ENCODE data around the gene CHADL. TPM values are rescaled to one million over a fixed set of nuclear protein-coding genes. Genes with fewer than 3 reads are reported as not detected.
"Not testable (repeated sequence)": the region's sequence is repeated elsewhere in the genome, so short reads cannot be mapped to it uniquely, and the experiment has no call there.

CHADL gene
- total and polyA plus RNA-seq, 7 donors: 0.32 to 2.0 (median 0.62) TPM

- TF ChIP-seq CTCF (IDR thresholded peaks at IDR 0.05): no peak
- H3K9me3 ChIP-seq: no peaks in the 10 kb centered on the region
- no peaks in the 10 kb centered on the region for H3K27me3 ChIP-seq (ENCODE audit: insufficient read depth in 3 of 3, low read length in 2 of 3)
- intact Hi-C loops (cut with DNase I): no loop called here
- no peak overlapping the region for H3K27ac ChIP-seq
- peaks cover 4 to 97% of the 10 kb centered on the region in 2 donors for H3K36me3 ChIP-seq (ENCODE audit: insufficient read depth in 1 of 2, low read depth in 1 of 2)
- no peak overlapping the region for H3K4me3 ChIP-seq
- ATAC-seq (peak in 1 of 4 donors; percentile 92), DNase-seq (no peak)
- WGBS, 3 donors: 96 to 98% (median 96%) methylated on average over 7 of the region's 7 CpGs
- H3K4me1 ChIP-seq: no peaks in the 10 kb centered on the region
Observed at GRCh38 chr22:41260871-41261270, 20.1 kb upstream of the CHADL start.

GRCh38 chr22:41259756-41260155 lies 19.0 kb upstream of the CHADL start:
- H3K4me1 ChIP-seq; H3K4me3 ChIP-seq; H3K27me3 ChIP-seq (ENCODE audit: insufficient read depth in 3 of 3, low read length in 2 of 3); DNase-seq; ATAC-seq; H3K9me3 ChIP-seq; H3K27ac ChIP-seq; intact Hi-C loops (cut with DNase I): not testable (repeated sequence)
- WGBS, 3 donors: 98 to 99% (median 99%) methylated on average over 4 of the region's 4 CpGs
- peaks cover 0 to 97% of the 10 kb centered on the region in 2 donors for H3K36me3 ChIP-seq (ENCODE audit: insufficient read depth in 1 of 2, low read depth in 1 of 2)

- DNase-seq: no peak
- intact Hi-C loops (cut with DNase I): no loop called here
- Histone ChIP-seq H3K4me1 (no peaks in the 10 kb centered on the region), H3K4me3 (no peak overlapping the region), H3K36me3 (ENCODE audit: insufficient read depth in 1 of 2, low read depth in 1 of 2) (peaks cover 0 to 97% of the 10 kb centered on the region in 2 donors), H3K27me3 (ENCODE audit: insufficient read depth in 3 of 3, low read length in 2 of 3) (no peaks in the 10 kb centered on the region), H3K27ac (no peak overlapping the region), H3K9me3 (no peaks in the 10 kb centered on the region)
- 84 to 89% (median 87%) methylated on average over 11 of the region's 11 CpGs for WGBS, 3 donors
- ATAC-seq: no peak
- no peak for TF ChIP-seq CTCF (IDR thresholded peaks at IDR 0.05)
Observed at GRCh38 chr22:41257696-41258095, 17.0 kb upstream of the CHADL start.

GRCh38 chr22:41256254-41257253 lies 15.8 kb upstream of the CHADL start:
- ATAC-seq: peak in 3 of 4 donors; percentile 34 to 73 (median 34)
- Histone ChIP-seq H3K4me1 (no peaks in the 10 kb centered on the region), H3K4me3 (no peak overlapping the region), H3K36me3 (ENCODE audit: insufficient read depth in 1 of 2, low read depth in 1 of 2) (peaks cover 0 to 98% of the 10 kb centered on the region in 2 donors), H3K9me3 (no peaks in the 10 kb centered on the region), H3K27me3 (ENCODE audit: insufficient read depth in 3 of 3, low read length in 2 of 3) (no peaks in the 10 kb centered on the region), H3K27ac (no peak overlapping the region)
- intact Hi-C loops (cut with DNase I): no loop called here
- DNase-seq: no peak
- no peak for TF ChIP-seq CTCF (IDR thresholded peaks at IDR 0.05)
- WGBS, 3 donors: 81 to 83% (median 81%) methylated on average over 20 of the region's 20 CpGs

- no peak for DNase-seq
- Histone ChIP-seq H3K4me3 (no peak overlapping the region), H3K36me3 (ENCODE audit: insufficient read depth in 1 of 2, low read depth in 1 of 2) (peaks cover 0 to 98% of the 10 kb centered on the region in 2 donors), H3K27me3 (ENCODE audit: insufficient read depth in 3 of 3, low read length in 2 of 3) (no peaks in the 10 kb centered on the region), H3K27ac (no peak overlapping the region), H3K9me3 (no peaks in the 10 kb centered on the region), H3K4me1 (no peaks in the 10 kb centered on the region)
- intact Hi-C loops (cut with DNase I): no loop called here
- ATAC-seq: no peak
- no peak for TF ChIP-seq CTCF (IDR thresholded peaks at IDR 0.05)
- 88 to 98% (median 94%) methylated on average over 7 of the region's 7 CpGs for WGBS, 3 donors
Observed at GRCh38 chr22:41254230-41254629, 13.5 kb upstream of the CHADL start.

All from psoas muscle (tissue), 8 donors.